ENCODE data around the gene ADARB1. TPM values are rescaled to one million over a fixed set of nuclear protein-coding genes. Genes with fewer than 3 reads are reported as not detected.
"Not testable (repeated sequence)": the region's sequence is repeated elsewhere in the genome, so short reads cannot be mapped to it uniquely, and the experiment has no call there.

Gene ADARB1
- total RNA-seq, 4 donors from 2014 or later, result 18.2 to 57.6 (median 32.0) TPM

GRCh38 chr21:45136927-45137611, 62.7 kb downstream of the ADARB1 start:
- peak; percentile 77 to 87 (median 83) for TF ChIP-seq CTCF (IDR thresholded peaks at IDR 0.05)
- no peak for TF ChIP-seq EP300 (IDR thresholded peaks at IDR 0.05)
- no peak for TF ChIP-seq POLR2A (IDR thresholded peaks at IDR 0.05)
- no peak overlapping the region for H3K4me3 ChIP-seq
- H3K27me3 ChIP-seq, result no peaks in the 10 kb centered on the region
- 30 to 42% methylated on average over 7 to 11 of the region's 11 CpGs for WGBS, 2 donors
- H3K4me1 ChIP-seq, result peaks cover 0 to 33% (median 0%) of the 10 kb centered on the region in 4 donors
- H3K27ac ChIP-seq, result no peak overlapping the region
- DNase-seq (ENCODE audit: low spot score in 2 of 2), result peak; percentile 91 to 99
- peaks cover 0 to 4% (median 0%) of the 10 kb centered on the region in 3 donors for H3K36me3 ChIP-seq
- no peaks in the 10 kb centered on the region for H3K9me3 ChIP-seq

- peaks cover 0 to 4% (median 0%) of the 10 kb centered on the region in 3 donors for H3K36me3 ChIP-seq
- DNase-seq (ENCODE audit: low spot score in 2 of 2), result no peak
- no peak overlapping the region for H3K4me3 ChIP-seq
- no peaks in the 10 kb centered on the region for H3K9me3 ChIP-seq
- H3K27me3 ChIP-seq, result no peaks in the 10 kb centered on the region
- no peak for TF ChIP-seq EP300 (IDR thresholded peaks at IDR 0.05)
- no peak for TF ChIP-seq CTCF (IDR thresholded peaks at IDR 0.05)
- no peak for TF ChIP-seq POLR2A (IDR thresholded peaks at IDR 0.05)
- no peak overlapping the region for H3K27ac ChIP-seq
- peaks cover 0 to 29% (median 0%) of the 10 kb centered on the region in 4 donors for H3K4me1 ChIP-seq
These were observed 63.2 kb downstream of the ADARB1 start for GRCh38 chr21:45137612-45137937.

- Histone ChIP-seq H3K4me3 (no peak overlapping the region), H3K9me3 (no peaks in the 10 kb centered on the region), H3K36me3 (peaks cover 0 to 7% (median 0%) of the 10 kb centered on the region in 3 donors), H3K27me3 (no peaks in the 10 kb centered on the region), H3K4me1 (peaks cover 0 to 29% (median 0%) of the 10 kb centered on the region in 4 donors), H3K27ac (peak overlapping the region in 1 of 4 donors; percentile 45)
- DNase-seq (ENCODE audit: low spot score in 2 of 2), result peak; percentile 46 to 65
- TF ChIP-seq CTCF (IDR thresholded peaks at IDR 0.05) (peak; percentile 47 to 69 (median 61)), EP300 (IDR thresholded peaks at IDR 0.05) (no peak), POLR2A (IDR thresholded peaks at IDR 0.05) (no peak)
- WGBS, 2 donors, result 56 to 57% methylated on average over 12 of the region's 12 CpGs
These were observed 64.0 kb downstream of the ADARB1 start for GRCh38 chr21:45138199-45139002.

GRCh38 chr21:45139003-45139360, 64.6 kb downstream of the ADARB1 start:
- WGBS, 2 donors, result 98 to 99% methylated on average over 7 of the region's 7 CpGs

GRCh38 chr21:45139473-45139872, 65.1 kb downstream of the ADARB1 start:
- TF ChIP-seq POLR2A (IDR thresholded peaks at IDR 0.05) (no peak), CTCF (IDR thresholded peaks at IDR 0.05) (no peak), EP300 (IDR thresholded peaks at IDR 0.05) (no peak)
- WGBS, 2 donors, result 94% methylated on average over 13 of the region's 13 CpGs
- H3K9me3 ChIP-seq, result no peaks in the 10 kb centered on the region
- no peak overlapping the region for H3K27ac ChIP-seq
- no peak overlapping the region for H3K4me3 ChIP-seq
- peaks cover 0 to 12% (median 0%) of the 10 kb centered on the region in 3 donors for H3K36me3 ChIP-seq
- no peaks in the 10 kb centered on the region for H3K27me3 ChIP-seq
- H3K4me1 ChIP-seq, result peaks cover 0 to 28% (median 0%) of the 10 kb centered on the region in 4 donors
- no peak for DNase-seq (ENCODE audit: low spot score in 2 of 2)

More at GRCh38 chr21:45139003-45139360, 64.6 kb downstream of the ADARB1 start:
- not testable (repeated sequence) for H3K4me3 ChIP-seq; H3K27me3 ChIP-seq; H3K9me3 ChIP-seq; H3K27ac ChIP-seq; DNase-seq (ENCODE audit: low spot score in 2 of 2)
- H3K36me3 ChIP-seq, result peaks cover 0 to 12% (median 0%) of the 10 kb centered on the region in 3 donors
- H3K4me1 ChIP-seq, result peaks cover 0 to 29% (median 0%) of the 10 kb centered on the region in 4 donors

Data from tibial nerve (tissue), 4 donors.